Measurements from ENCODE around the gene PRRT2.
"Not testable (repeated sequence)": the region's sequence is repeated elsewhere in the genome, so short reads cannot be mapped to it uniquely, and the experiment has no call there.

Gene PRRT2

GRCh38 chr16:29833219-29833618 is 21.2 kb downstream of the PRRT2 start:
- DNase-seq (ENCODE audit: low read depth in 2 of 2) = not testable (repeated sequence)

GRCh38 chr16:29834079-29834478 is 22.1 kb downstream of the PRRT2 start:
- no peak for DNase-seq (ENCODE audit: low read depth in 2 of 2)

- DNase-seq (ENCODE audit: low read depth in 2 of 2) = no peak
These were observed 23.9 kb downstream of the PRRT2 start for GRCh38 chr16:29835926-29836325.

GRCh38 chr16:29836623-29837022 is 24.6 kb downstream of the PRRT2 start:
- no peak for DNase-seq (ENCODE audit: low read depth in 2 of 2)

- DNase-seq (ENCODE audit: low read depth in 2 of 2) = no peak
These were observed 25.8 kb downstream of the PRRT2 start for GRCh38 chr16:29837841-29838240.

GRCh38 chr16:29839822-29840221 is 27.8 kb downstream of the PRRT2 start:
- DNase-seq (ENCODE audit: low read depth in 2 of 2) = no peak

GRCh38 chr16:29840240-29840639 is 28.2 kb downstream of the PRRT2 start:
- DNase-seq (ENCODE audit: low read depth in 2 of 2) = no peak

GRCh38 chr16:29841631-29842030 is 29.6 kb downstream of the PRRT2 start:
- no peak for DNase-seq (ENCODE audit: low read depth in 2 of 2)

GRCh38 chr16:29842732-29843346 is 30.8 kb downstream of the PRRT2 start:
- DNase-seq (ENCODE audit: low read depth in 2 of 2) = no peak

- DNase-seq (ENCODE audit: low read depth in 2 of 2) = no peak
These were observed 31.9 kb downstream of the PRRT2 start for GRCh38 chr16:29843931-29844330.

- no peak for DNase-seq (ENCODE audit: low read depth in 2 of 2)
These were observed 32.8 kb downstream of the PRRT2 start for GRCh38 chr16:29844575-29845331.

- no peak for DNase-seq (ENCODE audit: low read depth in 2 of 2)
These were observed 33.7 kb downstream of the PRRT2 start for GRCh38 chr16:29845656-29846055.

GRCh38 chr16:29848420-29849297 is 36.7 kb downstream of the PRRT2 start:
- DNase-seq (ENCODE audit: low read depth in 2 of 2) = peak; percentile 75 to 80

- no peak for DNase-seq (ENCODE audit: low read depth in 2 of 2)
These were observed 37.5 kb downstream of the PRRT2 start for GRCh38 chr16:29849505-29849904.

GRCh38 chr16:29850998-29851397 is 39.0 kb downstream of the PRRT2 start:
- DNase-seq (ENCODE audit: low read depth in 2 of 2) = no peak

- DNase-seq (ENCODE audit: low read depth in 2 of 2) = no peak
These were observed 40.7 kb downstream of the PRRT2 start for GRCh38 chr16:29852654-29853053.

- no peak for DNase-seq (ENCODE audit: low read depth in 2 of 2)
These were observed 42.6 kb downstream of the PRRT2 start for GRCh38 chr16:29854520-29855100.

- DNase-seq (ENCODE audit: low read depth in 2 of 2) = no peak
These were observed 45.3 kb downstream of the PRRT2 start for GRCh38 chr16:29857133-29857760.

GRCh38 chr16:29858149-29858849 is 46.3 kb downstream of the PRRT2 start:
- DNase-seq (ENCODE audit: low read depth in 2 of 2) = no peak

GRCh38 chr16:29858974-29859373 is 47.0 kb downstream of the PRRT2 start:
- DNase-seq (ENCODE audit: low read depth in 2 of 2) = no peak

GRCh38 chr16:29860218-29860617 is 48.2 kb downstream of the PRRT2 start:
- no peak for DNase-seq (ENCODE audit: low read depth in 2 of 2)

All from stimulated activated CD4-positive, alpha-beta T cell treated with anti-CD3 and anti-CD28 coated beads, Interleukin-4, amount 100 ng/mL, for 48 hours (primary cell).